HG03520 (cell line): ENCODE results near the gene PALLD.

Experiments used
- ATAC-seq: cut with Tn5 transposase; IDR thresholded peaks from one replicate; pipeline ENCODE4 v1.9.1; 2021; ENCODE audit warnings: mild to moderate bottlenecking, moderate library complexity; ENCODE audit not compliant: unreplicated experiment

PALLD gene

GRCh38 chr4:168841000-168841671 lies 344.3 kb downstream of the PALLD start:
- ATAC-seq, result no peak

- ATAC-seq, result no peak
Measured at GRCh38 chr4:168841672-168842019, 344.8 kb downstream of the PALLD start.

GRCh38 chr4:168842186-168842585 lies 345.3 kb downstream of the PALLD start:
- ATAC-seq, result no peak

- ATAC-seq, result no peak
Measured at GRCh38 chr4:168843635-168844034, 346.8 kb downstream of the PALLD start.

GRCh38 chr4:168844353-168845049 lies 347.6 kb downstream of the PALLD start:
- no peak for ATAC-seq

DNA sequence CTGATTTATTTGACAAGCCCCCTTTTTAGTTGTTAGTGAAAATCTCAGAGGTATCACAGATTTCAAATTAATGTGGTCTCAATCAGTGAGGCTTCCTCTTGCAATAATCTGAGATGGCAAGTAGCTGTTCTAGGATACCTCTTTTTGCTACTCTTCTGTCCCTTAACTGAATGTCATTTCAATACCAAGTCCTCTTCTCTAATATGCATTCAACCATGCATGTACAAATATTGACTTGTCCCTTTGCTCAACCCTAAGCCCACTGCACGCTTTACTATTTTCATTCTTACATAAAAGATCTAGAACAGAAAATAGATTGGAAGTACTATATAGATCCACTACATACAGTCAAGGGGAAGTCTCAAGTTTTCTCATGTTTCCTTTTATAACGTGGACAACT lies 349.0 kb downstream of the PALLD start:
- peak; percentile 48 for ATAC-seq

GRCh38 chr4:168846414-168846813 lies 349.6 kb downstream of the PALLD start:
- no peak for ATAC-seq

- no peak for ATAC-seq
Measured at GRCh38 chr4:168847771-168848502, 351.1 kb downstream of the PALLD start.

GRCh38 chr4:168849030-168849675 lies 352.3 kb downstream of the PALLD start:
- no peak for ATAC-seq

DNA sequence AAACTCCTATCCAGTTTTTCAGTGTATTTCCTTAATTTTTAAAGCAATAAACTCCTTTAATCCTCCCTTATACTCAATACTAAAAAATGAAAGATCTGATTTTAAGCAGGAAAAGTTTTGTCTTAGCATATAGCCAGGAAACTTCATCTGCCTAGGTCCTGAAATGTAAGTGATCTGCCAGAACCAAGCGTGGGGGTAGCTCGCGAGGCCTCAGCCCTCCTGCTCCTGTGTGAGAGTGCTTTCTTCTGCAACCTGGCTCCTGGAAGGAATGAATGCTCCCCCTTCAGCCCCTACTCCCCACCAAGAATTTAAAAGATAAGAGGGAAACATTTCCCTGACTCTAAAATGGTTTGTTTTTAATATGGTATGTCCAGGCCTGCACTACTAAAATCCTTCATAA lies 353.1 kb downstream of the PALLD start:
- ATAC-seq, result no peak

DNA sequence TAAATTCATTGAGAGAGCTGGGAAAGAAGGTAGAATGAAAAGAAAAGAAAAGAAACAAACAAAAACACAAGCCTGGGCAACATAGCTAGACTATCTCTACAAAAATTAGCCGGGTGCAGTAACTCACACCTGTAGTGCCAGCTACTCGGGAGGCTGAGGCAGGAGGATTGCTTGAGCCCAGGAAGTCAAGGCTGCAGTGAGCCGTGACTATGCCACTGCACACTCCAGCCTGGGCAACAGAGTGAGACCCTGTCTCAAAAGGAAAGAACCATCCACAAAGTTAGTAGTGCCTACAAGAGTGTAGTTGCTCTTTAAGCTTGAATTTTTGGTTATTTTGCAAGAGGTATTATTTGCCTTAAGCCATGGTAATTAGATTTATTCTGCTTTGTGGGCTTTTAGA lies 355.5 kb downstream of the PALLD start:
- ATAC-seq, result no peak

GRCh38 chr4:168852933-168853713 lies 356.3 kb downstream of the PALLD start:
- ATAC-seq, result peak; percentile 43

DNA sequence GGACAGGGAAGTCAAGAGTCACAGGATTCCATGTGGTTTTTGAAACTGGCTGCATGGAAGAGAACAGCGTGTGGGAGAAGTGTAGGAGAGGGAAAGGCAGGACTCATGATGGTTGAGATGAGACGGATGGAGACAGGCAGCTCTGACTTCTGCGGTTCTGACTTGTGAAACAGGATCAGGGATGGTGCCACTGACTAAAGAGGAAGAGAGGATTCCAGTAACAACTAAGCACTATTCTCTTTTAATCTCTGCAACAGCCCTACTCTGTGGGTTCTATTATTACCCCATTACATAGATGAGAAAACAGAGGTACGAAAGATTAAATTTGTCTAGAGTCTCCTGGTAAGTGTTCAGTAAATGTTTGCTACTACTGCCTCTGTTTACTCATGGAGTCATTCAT lies 356.9 kb downstream of the PALLD start:
- ATAC-seq, result peak; percentile 79

DNA sequence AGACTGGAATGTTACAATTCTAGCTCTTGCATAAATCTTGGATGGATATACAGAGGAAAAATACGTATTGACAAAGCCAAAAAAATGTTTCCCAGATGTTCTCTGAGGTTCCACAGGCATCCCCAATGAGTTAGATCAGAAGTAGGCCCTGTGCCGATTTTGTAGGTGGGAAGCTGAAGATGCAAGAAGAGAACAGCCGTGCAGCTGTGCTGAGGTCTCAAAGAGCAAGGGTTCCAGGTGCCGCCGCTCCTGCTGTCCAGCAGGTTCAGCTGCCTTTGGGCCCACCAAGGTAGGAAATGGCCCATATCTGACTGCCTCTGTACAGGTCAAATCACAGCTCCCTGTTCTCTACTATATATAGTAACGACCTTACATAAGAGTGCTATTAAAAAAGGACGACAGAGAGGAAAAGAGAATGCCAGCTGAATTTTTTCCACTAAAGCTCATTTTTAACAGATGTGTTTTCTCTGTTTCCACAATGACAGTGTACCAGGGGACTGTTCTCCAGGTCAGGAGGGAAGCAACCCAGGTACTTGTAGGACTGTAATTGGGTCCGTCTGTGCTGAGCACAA lies 357.6 kb downstream of the PALLD start:
- no peak for ATAC-seq

- ATAC-seq, result no peak
Measured at GRCh38 chr4:168856312-168856711, 359.5 kb downstream of the PALLD start.

DNA sequence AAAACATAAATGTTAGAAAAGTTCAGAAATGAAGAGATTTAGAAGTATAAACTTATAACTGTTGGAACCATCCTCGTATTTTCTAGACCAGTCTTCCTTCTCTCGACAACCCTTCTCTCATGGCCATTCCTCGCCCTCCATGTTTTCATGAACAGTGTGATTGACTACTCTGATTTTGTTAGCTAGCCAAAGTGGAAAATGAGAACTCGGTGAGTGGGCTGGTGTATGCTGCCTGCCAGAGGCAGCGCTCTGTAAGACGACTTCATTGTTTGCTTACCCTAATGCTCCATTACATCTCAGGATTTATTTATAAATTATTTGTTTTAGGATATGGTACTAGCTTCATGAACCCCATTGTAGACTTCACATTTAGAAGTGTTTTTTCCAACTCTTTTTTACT lies 360.2 kb downstream of the PALLD start:
- ATAC-seq, result no peak

GRCh38 chr4:168857546-168858314 lies 360.9 kb downstream of the PALLD start:
- ATAC-seq, result no peak

- no peak for ATAC-seq
Measured at GRCh38 chr4:168859100-168859499, 362.2 kb downstream of the PALLD start.

DNA sequence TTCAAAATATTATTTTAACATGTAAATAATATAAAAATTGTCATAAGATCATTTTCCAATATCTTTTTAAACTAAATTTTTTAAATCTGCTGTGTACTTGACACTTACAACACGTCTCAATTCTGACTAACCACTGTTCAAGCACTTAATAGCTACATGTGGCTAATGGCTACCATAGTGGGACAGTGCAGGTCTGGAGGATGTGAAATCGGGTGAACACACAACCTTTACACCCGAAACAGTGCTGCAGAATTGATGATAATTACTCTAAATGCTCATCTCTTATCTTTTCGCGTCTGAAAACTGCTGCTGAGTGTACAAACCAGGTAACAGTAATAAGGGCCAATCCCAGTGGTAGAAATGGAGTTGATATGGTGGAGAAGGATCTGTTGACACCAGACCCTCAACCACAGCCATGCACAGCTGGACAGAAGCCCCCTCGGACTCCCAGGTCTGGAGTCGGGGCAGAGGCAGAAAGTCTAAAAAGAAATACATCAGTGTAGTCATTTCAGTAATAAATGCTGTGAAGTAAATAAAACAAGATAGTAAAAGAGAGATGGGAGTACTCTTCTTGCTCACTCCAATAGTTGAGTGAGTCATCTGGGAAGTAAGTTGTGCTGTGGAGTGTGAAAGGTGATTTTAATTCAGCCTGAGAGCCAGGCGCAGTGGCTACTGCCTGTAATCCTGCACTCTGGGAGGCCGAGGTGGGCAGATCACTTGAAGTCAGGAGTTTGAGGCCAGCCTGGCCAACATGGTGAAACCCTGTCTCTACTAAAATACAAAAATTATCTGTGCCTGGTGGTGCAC lies 363.2 kb downstream of the PALLD start:
- peak; percentile 96 for ATAC-seq
